Right atrium auricular region (tissue), 2 donors: ENCODE data around the gene FCGR2B. TPM values are rescaled to one million over a fixed set of nuclear protein-coding genes. Genes with fewer than 3 reads are reported as not detected.
"Not testable (repeated sequence)": the region's sequence is repeated elsewhere in the genome, so short reads cannot be mapped to it uniquely, and the experiment has no call there.

Experiments used
- DNase-seq: peaks from one replicate; pipeline ENCODE4 v3.0.0-alpha.2; 2019; ENCODE audit warnings: low spot score
- H3K27ac ChIP-seq, 2 donors: fragments of 200-600 bp; sonication (generic); 1 replicate in 1 of 2; 2 replicates in 1 of 2; pipeline ENCODE4 v1.5.1; 2016 to 2019
- H3K27me3 ChIP-seq, 2 donors: fragments of 200-600 bp; sonication (generic); one replicate each; pipeline versions ENCODE4 v1.5.1 to v1.6.0; 2017 to 2019
- H3K36me3 ChIP-seq: fragments of 200-600 bp; sonication (generic); one replicate; pipeline ENCODE4 v1.5.1; 2016
- H3K4me1 ChIP-seq, 2 donors: fragments of 200-600 bp; sonication (generic); one replicate each; pipeline versions ENCODE4 v1.5.1 to v1.6.0; 2017 to 2019
- H3K4me3 ChIP-seq, 2 donors: fragments of 200-600 bp; sonication (generic); 1 replicate in 1 of 2; 2 replicates in 1 of 2; pipeline ENCODE4 v1.5.1; 2017 to 2019; ENCODE audit warnings: mild to moderate bottlenecking in 1 of 2, moderate library complexity in 1 of 2
- H3K9me3 ChIP-seq, 2 donors: fragments of 200-600 bp; sonication (generic); one replicate each; pipeline ENCODE4 v1.5.1; 2019
- total RNA-seq, 2 donors: library from RNA; depleted of rRNA; stranded (reverse); fragments of >200 nt; gene quantifications; one replicate each; pipeline ENCODE4 v1.1.0, GENCODE V29; 2016
- TF ChIP-seq, protein P1 (sequence below), 2 donors: fragments of 200-600 bp; sonication (generic); IDR thresholded peaks; one replicate each; pipeline ENCODE4 v1.5.1; 2019; ENCODE audit warnings: antibody characterized with exemption in 2 of 2

FCGR2B gene
- total RNA-seq, 2 donors from 2014 or later = 4.5 to 8.1 TPM

DNA sequence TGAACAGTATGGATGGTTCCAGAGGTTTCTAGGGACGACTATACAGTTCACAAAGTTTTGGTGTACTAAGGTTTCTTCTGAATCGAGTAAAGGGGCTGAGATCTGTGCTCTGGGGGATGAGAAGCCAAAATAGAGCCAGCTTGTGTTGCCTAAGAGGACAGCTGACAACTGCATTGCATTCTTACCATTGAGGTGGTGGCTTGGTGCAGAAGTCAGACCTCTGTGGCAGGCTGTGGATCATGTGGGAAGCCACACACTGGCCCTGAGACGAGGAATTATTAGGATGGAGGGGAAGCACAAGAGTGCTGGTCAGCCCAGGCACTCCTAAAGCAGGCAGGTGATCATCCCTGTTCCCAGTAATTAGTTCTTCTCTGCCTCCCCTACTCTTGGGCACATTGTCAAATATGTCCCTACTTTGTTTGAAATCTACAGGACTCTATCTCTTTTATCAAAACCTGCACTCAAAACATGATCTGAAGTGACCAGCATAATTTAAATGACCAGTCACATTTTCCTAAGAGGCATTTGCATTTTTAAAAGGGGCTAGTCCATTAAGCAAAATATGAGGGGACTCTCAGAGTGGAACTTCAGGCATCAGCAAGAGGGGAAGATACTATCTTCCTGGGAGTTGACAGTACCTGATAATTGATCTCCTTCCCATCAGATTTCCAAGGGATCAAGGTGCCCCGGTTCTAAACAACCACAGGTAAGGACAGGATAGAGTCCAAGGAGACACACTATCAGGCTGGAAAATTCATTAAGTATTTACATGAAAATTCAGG is 58.2 kb downstream of the FCGR2B start, which contains the start of gene FCRLB:
Gene FCRLB, plus strand, starts transcription at position 589 of the 782 bp plus-strand sequence. CDS start 1,129 bp downstream, outside the sequence.
- Histone ChIP-seq H3K4me3 (no peak within 1 kb of the TSS), H3K36me3 (no peaks in the 10 kb centered on the region), H3K9me3 (no peaks in the 10 kb centered on the region), H3K27ac (no peak within 1 kb of the TSS), H3K27me3 (no peaks in the 10 kb centered on the region), H3K4me1 (peaks cover 0 to 9% of the 10 kb centered on the region in 2 donors)
- no peak for DNase-seq
- TF ChIP-seq, protein P1, sequence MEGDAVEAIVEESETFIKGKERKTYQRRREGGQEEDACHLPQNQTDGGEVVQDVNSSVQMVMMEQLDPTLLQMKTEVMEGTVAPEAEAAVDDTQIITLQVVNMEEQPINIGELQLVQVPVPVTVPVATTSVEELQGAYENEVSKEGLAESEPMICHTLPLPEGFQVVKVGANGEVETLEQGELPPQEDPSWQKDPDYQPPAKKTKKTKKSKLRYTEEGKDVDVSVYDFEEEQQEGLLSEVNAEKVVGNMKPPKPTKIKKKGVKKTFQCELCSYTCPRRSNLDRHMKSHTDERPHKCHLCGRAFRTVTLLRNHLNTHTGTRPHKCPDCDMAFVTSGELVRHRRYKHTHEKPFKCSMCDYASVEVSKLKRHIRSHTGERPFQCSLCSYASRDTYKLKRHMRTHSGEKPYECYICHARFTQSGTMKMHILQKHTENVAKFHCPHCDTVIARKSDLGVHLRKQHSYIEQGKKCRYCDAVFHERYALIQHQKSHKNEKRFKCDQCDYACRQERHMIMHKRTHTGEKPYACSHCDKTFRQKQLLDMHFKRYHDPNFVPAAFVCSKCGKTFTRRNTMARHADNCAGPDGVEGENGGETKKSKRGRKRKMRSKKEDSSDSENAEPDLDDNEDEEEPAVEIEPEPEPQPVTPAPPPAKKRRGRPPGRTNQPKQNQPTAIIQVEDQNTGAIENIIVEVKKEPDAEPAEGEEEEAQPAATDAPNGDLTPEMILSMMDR (IDR thresholded peaks at IDR 0.05) = no peak

DNA sequence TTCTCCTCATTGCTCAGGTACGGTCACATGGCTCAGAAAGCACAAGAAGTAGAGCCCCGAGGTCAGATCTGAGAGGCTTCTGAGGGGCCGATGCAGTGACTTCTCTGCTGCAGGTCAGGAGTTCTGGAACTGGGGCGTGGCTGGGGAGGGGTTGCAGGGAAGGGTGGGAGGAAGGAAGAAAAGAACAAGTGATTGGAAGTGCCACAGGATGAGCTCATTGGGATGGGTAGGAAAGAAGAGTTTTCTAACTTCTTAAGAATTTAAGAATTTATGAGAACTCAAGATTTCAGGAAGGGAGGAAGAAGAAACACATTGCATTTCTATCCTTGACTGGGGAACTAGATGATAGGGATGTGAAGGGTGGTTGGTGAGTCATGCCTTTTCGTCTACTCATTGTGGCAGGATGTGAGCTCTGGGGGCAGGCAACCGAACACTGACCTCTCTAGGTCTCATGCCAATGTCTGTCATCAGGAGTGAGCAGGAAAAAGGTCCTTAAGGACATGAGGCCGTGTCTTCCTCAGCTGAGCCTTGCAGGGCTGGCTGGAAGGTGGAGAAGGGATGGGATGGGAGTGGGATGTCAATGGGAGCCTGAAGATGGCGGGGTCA is 58.9 kb downstream of the FCGR2B start:
- TF ChIP-seq, protein P1 (IDR thresholded peaks at IDR 0.05) = no peak
- DNase-seq = no peak
- Histone ChIP-seq H3K27ac (no peak overlapping the region), H3K27me3 (no peaks in the 10 kb centered on the region), H3K4me3 (no peak overlapping the region), H3K36me3 (no peaks in the 10 kb centered on the region), H3K9me3 (no peaks in the 10 kb centered on the region), H3K4me1 (peaks cover 0 to 9% of the 10 kb centered on the region in 2 donors)

DNA sequence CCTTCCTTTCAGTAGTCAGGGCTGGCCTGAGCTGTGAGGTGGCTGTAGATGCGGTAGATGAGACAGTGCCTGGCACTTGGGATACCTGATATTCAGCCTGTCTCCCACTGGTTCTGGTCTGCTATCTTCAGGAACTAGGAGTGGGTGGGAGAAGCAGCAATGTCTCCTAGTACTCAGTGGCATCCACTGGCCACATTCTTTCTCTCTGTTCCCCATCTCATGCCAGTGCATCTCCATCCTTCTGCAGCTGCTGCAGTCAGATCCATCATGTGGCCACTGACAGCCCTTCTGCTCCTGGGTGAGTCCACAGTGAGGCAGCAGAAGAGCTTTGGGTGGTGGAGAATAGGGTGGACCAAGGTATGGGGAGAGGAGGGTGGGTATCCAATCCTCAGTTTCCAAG is 59.5 kb downstream of the FCGR2B start:
- Histone ChIP-seq H3K27ac (no peak overlapping the region), H3K4me1 (peaks cover 0 to 12% of the 10 kb centered on the region in 2 donors), H3K36me3 (no peaks in the 10 kb centered on the region), H3K27me3 (no peaks in the 10 kb centered on the region), H3K9me3 (no peaks in the 10 kb centered on the region), H3K4me3 (no peak overlapping the region)
- no peak for DNase-seq
- TF ChIP-seq, protein P1 (IDR thresholded peaks at IDR 0.05) = no peak

DNA sequence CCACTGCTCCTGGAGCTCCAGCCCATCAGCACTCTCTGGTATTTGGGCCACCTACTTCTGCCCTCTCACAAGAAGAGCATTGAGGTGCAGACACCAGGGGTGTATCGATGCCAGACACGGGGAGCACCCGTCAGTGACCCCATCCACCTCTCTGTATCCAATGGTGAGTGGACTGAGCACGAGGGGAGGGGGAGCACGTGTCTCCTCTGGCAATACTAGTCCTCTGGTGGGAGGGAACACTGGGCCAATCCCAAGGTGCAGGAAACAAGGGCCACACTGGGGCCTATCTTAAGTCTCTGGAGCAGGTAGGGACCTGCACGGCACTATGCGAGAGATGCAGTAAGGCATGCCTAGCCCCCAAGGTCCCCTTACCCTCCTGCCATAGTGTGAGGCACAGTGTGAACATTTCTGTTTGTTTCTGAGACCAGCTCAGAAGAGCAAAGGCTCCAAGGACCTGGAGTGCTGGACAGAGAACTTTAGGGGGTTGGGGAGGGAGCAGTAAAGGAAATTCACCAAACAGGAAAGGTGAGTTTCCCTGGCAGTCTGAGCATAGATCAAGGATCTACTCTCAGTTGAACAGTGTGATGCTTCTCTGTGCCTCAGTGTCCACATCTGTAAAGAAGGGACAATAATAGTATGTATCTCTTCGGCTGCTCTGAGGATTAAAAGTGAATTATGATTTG is 60.7 kb downstream of the FCGR2B start:
- no peaks in the 10 kb centered on the region for H3K9me3 ChIP-seq
- H3K4me3 ChIP-seq = no peak overlapping the region
- no peaks in the 10 kb centered on the region for H3K36me3 ChIP-seq
- H3K4me1 ChIP-seq = peaks cover 0 to 15% of the 10 kb centered on the region in 2 donors
- no peaks in the 10 kb centered on the region for H3K27me3 ChIP-seq
- no peak for DNase-seq
- TF ChIP-seq, protein P1 (IDR thresholded peaks at IDR 0.05) = no peak
- no peak overlapping the region for H3K27ac ChIP-seq

DNA sequence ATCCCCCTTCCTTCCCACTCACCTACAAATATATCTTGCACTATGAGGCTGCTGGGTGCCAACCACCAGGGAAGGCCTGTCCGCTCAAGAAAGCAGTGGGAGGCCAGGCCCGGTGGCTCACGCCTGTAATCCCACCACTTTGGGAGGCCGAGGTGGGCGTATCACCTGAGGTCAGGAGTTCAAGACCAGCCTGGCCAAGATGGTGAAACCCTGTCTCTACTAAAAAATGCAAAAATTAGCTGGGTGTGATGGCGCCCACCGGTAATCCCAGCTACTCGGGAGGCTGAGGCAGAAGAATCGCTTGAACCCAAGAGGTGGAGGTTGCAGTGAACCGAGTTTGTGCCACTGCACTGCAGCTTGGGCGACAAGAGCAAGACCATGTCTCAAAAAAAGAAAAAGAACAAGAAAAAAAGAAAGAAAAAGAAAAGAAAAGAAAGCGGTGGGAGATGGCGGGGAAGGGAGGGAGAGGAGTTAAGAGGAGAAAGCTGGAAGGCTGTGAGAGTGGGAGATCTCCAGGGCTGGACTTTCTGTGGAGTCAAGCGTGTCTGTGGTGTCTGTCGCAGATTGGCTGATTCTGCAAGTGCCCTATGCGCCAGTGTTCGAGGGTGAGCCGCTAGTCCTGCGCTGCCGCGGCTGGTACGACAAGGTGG is 62.4 kb downstream of the FCGR2B start:
- H3K27ac ChIP-seq = peak overlapping the region in 1 of 2 donors; percentile 81
- H3K36me3 ChIP-seq, H3K27me3 ChIP-seq, H3K9me3 ChIP-seq, DNase-seq: not testable (repeated sequence)
- peak overlapping the region; percentile 73 to 75 for H3K4me3 ChIP-seq
- peaks cover 0 to 15% of the 10 kb centered on the region in 2 donors for H3K4me1 ChIP-seq
